Measurements from ENCODE around the gene PRDM5. TPM values are rescaled to one million over a fixed set of nuclear protein-coding genes. Genes with fewer than 3 reads are reported as not detected.

Gene PRDM5
- total RNA-seq, 1 experiment from 2014 or later: 0.85 TPM

GRCh38 chr4:120869613-120870278, 52.8 kb downstream of the PRDM5 start:
- Histone ChIP-seq H2AFZ (no peak overlapping the region), H3K27ac (no peak overlapping the region), H3K9me3 (ENCODE audit: insufficient read depth, low read depth) (no peaks in the 10 kb centered on the region), H3K36me3 (ENCODE audit: low read depth) (no peaks in the 10 kb centered on the region), H3K4me3 (no peak overlapping the region), H3K4me1 (replicated peaks; ENCODE audit: insufficient read depth) (no peaks in the 10 kb centered on the region), H3F3A (ENCODE audit: insufficient read depth, low read depth) (no peaks in the 10 kb centered on the region), H3K9me2 (ENCODE audit: insufficient read depth) (no peaks in the 10 kb centered on the region), H3K79me2 (ENCODE audit: low read depth) (no peaks in the 10 kb centered on the region), H4K20me1 (ENCODE audit: insufficient read depth) (no peaks in the 10 kb centered on the region), H3K27me3 (ENCODE audit: insufficient read depth, low read depth) (no peaks in the 10 kb centered on the region), H3K4me2 (no peak overlapping the region)
- DNase-seq: no peak
- no peak for TF ChIP-seq EZH2 (IDR thresholded peaks at IDR 0.05; ENCODE audit: low read depth)
- TF ChIP-seq, protein P1, sequence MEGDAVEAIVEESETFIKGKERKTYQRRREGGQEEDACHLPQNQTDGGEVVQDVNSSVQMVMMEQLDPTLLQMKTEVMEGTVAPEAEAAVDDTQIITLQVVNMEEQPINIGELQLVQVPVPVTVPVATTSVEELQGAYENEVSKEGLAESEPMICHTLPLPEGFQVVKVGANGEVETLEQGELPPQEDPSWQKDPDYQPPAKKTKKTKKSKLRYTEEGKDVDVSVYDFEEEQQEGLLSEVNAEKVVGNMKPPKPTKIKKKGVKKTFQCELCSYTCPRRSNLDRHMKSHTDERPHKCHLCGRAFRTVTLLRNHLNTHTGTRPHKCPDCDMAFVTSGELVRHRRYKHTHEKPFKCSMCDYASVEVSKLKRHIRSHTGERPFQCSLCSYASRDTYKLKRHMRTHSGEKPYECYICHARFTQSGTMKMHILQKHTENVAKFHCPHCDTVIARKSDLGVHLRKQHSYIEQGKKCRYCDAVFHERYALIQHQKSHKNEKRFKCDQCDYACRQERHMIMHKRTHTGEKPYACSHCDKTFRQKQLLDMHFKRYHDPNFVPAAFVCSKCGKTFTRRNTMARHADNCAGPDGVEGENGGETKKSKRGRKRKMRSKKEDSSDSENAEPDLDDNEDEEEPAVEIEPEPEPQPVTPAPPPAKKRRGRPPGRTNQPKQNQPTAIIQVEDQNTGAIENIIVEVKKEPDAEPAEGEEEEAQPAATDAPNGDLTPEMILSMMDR (conservative IDR thresholded peaks at IDR 0.05): no peak
- ChIA-PET POLR2A (ENCODE audit: unreplicated experiment) (no interaction called here), CTCF (no interaction called here)
- no TSS peak for BruUV-seq (replicated peaks)
- intact Hi-C loops (cut with micrococcal nuclease; ENCODE audit: unreplicated experiment): no loop called here

- DNase-seq: no peak
- no peaks in the 10 kb centered on the region for H3K4me1 ChIP-seq (replicated peaks; ENCODE audit: insufficient read depth)
- H4K20me1 ChIP-seq (ENCODE audit: insufficient read depth): no peaks in the 10 kb centered on the region
- no peak overlapping the region for H3K4me3 ChIP-seq
- no peaks in the 10 kb centered on the region for H3K9me3 ChIP-seq (ENCODE audit: insufficient read depth, low read depth)
- intact Hi-C loops (cut with micrococcal nuclease; ENCODE audit: unreplicated experiment): no loop called here
- no peaks in the 10 kb centered on the region for H3K9me2 ChIP-seq (ENCODE audit: insufficient read depth)
- no peaks in the 10 kb centered on the region for H3F3A ChIP-seq (ENCODE audit: insufficient read depth, low read depth)
- no peaks in the 10 kb centered on the region for H3K36me3 ChIP-seq (ENCODE audit: low read depth)
- no peak overlapping the region for H3K4me2 ChIP-seq
- CTCF ChIA-PET: no interaction called here
- no peaks in the 10 kb centered on the region for H3K79me2 ChIP-seq (ENCODE audit: low read depth)
- TF ChIP-seq, protein P1 (conservative IDR thresholded peaks at IDR 0.05): no peak
- no peak for TF ChIP-seq EZH2 (IDR thresholded peaks at IDR 0.05; ENCODE audit: low read depth)
- BruUV-seq (replicated peaks): no TSS peak
- H3K27ac ChIP-seq: no peak overlapping the region
- H3K27me3 ChIP-seq (ENCODE audit: insufficient read depth, low read depth): no peaks in the 10 kb centered on the region
- H2AFZ ChIP-seq: no peak overlapping the region
- POLR2A ChIA-PET (ENCODE audit: unreplicated experiment): no interaction called here
These were observed 55.0 kb downstream of the PRDM5 start for GRCh38 chr4:120867506-120867905.

DNA sequence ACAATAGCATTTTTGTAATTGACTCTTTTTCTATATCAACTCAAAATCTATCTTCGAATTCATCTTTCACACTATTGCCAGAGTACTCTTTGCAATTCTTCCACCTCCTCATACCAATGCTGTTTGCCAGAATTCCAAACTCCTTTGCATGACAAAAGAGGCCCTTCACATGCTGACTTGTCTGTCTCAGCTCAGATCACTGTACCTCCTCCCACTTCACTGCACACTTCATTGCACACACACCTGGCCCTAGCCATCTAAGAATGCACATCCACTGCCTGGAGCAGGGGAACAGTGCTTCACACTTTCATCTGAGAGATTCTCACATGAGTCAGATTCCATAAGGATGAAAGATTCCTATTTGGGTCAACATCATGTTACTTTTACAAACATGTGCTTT, 56.5 kb downstream of the PRDM5 start:
- Histone ChIP-seq H4K20me1 (ENCODE audit: insufficient read depth) (no peaks in the 10 kb centered on the region), H3K9me2 (ENCODE audit: insufficient read depth) (no peaks in the 10 kb centered on the region), H2AFZ (no peak overlapping the region), H3F3A (ENCODE audit: insufficient read depth, low read depth) (no peaks in the 10 kb centered on the region), H3K27me3 (ENCODE audit: insufficient read depth, low read depth) (no peaks in the 10 kb centered on the region), H3K4me2 (no peak overlapping the region), H3K36me3 (ENCODE audit: low read depth) (no peaks in the 10 kb centered on the region), H3K4me3 (no peak overlapping the region), H3K79me2 (ENCODE audit: low read depth) (no peaks in the 10 kb centered on the region), H3K4me1 (replicated peaks; ENCODE audit: insufficient read depth) (no peaks in the 10 kb centered on the region), H3K9me3 (ENCODE audit: insufficient read depth, low read depth) (no peaks in the 10 kb centered on the region), H3K27ac (no peak overlapping the region)
- no TSS peak for BruUV-seq (replicated peaks)
- ChIA-PET CTCF (no interaction called here), POLR2A (ENCODE audit: unreplicated experiment) (no interaction called here)
- intact Hi-C loops (cut with micrococcal nuclease; ENCODE audit: unreplicated experiment): no loop called here
- DNase-seq: no peak
- TF ChIP-seq, protein P1 (conservative IDR thresholded peaks at IDR 0.05): no peak
- TF ChIP-seq EZH2 (IDR thresholded peaks at IDR 0.05; ENCODE audit: low read depth): no peak
